Measurements from ENCODE around the gene PAK3.

Gene PAK3
- total RNA-seq: 4.0 to 9.6 (median 6.8) reads per million in 4 donors

DNA sequence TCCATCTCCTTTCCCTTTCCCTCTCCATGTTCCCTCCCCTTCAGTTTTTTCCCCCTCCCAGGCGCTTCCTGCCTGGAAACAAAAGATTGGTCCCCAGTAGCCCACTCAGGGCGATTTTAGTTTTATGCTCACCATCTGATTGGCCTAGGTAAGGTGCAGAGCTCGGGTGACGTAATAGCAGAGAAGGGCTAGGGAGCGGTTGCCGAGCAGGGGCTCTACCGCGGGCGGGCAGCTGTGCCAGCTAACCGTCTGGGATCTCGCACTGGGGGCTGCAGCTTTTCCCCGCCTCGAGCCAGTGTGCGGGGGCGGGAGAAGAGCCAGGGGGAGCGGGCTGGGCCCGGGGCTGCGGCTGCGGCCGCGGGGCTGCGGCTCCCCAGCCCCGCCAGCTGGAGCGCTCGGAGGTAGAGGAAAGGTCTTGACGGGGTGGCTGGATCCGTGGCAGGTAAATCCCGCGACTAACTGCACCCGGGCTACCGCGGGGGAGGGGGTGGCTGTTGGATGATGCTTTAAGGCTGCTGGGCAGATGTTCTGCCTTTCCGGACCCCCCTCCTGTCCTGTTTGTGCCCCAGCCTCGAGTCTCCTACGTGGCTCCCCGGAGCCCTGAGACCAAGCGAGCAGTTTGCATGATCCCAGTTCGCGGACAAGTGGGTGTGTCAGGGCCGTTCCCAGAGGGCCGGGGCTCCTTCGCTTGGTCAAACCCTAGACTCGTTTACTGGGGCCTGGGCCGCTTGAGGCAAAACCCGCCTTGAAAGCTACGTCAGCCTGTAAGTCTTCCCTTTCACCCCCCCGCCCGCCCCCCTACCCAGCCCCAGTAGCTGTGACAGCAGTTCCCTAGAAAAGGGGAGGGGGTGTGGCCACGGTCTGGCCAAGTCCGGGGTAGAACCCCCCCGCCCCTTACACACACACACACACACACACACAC, at the start of gene PAK3:
TSS of gene PAK3 (plus strand) at position 218 of the 922 bp plus-strand sequence. CDS start 26,913 bp downstream, outside the sequence.
- peak; percentile 10 to 32 (median 20) for DNase-seq

DNA sequence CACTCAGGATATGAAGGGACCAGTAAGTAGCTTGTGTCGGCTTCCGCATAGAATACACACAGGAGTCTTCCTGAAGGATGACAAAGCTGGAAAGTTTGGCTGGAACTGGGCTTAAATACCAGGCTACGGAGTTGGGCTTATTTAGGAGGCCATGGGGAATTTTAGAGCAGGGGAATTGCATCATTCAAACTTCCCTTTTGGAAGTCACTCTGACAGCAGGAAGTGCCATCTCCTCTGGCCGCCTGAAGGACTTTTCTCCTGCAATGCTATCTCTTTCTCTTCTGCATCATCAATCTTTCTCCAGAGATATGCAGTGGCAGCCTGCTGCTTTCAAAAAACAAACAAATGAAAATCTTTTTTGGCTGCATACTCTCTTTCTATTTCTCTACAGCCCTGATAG, 48.4 kb upstream of the PAK3 start:
- no peak for DNase-seq

DNA sequence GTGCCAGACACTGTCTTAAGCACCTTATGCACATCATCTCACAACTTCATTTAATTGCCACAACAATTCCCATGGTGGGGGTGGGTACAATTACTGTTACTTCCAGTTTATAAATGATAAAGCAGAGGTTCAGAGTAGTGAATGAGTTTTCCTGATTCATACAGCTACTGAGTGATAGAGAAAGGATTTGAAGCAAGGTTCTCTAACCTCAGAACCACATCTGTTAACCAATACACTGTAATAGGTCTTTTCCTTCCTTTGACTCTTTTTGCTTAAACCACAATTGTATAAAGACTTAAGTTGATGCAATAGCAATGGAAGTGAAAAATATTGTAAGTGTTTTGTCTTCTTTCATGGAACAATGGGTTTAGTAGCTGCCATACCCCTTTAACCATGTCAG, 43.5 kb upstream of the PAK3 start:
- peak in 1 of 5 donors; percentile 7 for DNase-seq

DNA sequence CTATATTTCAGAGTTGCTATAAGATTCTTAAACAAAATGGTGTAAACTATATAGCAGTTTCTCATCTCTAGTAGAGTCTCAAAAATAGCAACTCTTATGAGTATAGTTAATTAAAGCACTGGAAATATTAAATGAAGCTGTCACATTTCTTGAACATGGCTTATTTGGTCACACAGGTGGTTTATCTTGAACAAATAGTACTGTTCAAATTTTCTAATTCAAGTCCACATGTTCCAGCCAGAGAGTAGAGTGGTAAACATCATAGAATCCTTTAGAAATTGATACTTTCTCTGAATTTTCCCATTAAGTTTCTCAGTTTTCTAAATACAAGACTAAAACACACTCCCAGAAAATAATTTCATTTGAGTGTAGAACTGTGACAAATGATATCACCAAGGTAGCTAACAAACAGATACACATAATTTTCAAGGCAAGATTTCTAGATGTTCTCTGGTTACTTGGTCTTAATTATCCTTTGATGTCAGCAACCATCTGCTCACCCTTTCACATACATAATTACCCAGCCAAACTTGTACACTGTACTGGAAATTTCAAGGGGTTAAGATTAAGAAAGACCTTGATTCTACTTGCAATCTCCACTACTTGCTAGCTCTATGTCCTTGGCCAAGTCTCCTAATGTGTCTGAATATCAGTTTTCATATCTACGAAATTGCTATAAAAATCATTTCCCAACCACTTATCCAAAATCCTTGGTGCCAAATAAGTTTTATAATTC, 24.3 kb upstream of the PAK3 start:
- DNase-seq: no peak

DNA sequence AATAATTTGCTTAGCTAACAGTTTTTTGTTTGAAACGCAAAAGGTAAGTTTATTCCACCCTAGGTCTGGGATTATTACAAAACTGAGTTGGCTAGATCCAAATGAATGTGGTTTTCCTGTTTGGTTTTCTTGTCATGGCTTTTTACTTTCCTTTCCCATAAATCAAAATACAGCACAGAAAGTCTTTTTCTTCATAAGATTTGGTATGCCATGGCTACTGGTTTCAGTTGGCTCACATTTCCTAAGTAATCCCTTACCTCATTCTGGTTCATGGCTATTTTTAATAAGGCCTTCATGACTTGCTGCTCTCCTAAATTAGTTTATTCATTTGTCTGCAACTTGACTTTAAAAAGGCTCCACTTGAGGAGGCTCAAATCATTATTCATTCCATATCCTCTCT, 12.9 kb upstream of the PAK3 start:
- no peak for DNase-seq

DNA sequence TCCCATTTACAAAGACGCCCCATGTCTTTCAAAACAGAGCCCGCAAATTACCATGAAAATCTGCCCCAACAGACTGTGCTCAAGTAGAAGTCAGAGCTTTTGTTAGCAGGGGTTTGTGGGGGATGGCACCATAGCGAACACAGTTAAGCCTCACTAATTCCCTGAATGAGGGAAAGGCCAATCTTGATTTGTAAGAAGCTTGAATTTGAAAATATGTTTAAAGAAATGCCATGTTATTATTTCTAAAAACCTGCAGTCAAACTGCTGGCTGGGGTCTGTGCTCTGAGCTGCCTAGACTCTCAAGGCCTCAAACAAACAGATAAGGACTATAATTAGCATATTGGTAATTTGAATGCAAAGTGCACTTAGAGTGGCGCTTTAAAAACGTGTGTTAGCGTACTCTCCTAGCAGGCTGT, 9.4 kb upstream of the PAK3 start:
- DNase-seq: no peak

DNA sequence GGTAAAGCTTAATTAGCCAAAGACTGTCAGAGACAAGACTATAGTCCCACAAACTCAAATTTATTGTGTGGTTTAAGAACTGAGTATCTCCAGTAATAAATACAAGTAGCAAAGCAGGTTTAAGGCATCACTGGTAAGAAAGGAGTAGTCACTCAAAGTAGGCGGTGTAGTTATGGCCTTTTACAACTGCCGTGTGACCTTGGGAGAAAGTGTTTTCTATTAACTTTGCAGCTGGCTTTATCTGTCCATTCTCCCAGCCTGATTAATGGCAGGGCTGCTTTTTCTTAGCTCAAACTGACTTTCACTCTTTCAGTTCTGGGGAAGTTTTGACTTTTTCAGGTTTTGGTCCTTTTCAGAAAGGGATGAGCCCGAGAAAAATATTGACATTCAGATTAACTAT, 7.4 kb upstream of the PAK3 start:
- DNase-seq: no peak

DNA sequence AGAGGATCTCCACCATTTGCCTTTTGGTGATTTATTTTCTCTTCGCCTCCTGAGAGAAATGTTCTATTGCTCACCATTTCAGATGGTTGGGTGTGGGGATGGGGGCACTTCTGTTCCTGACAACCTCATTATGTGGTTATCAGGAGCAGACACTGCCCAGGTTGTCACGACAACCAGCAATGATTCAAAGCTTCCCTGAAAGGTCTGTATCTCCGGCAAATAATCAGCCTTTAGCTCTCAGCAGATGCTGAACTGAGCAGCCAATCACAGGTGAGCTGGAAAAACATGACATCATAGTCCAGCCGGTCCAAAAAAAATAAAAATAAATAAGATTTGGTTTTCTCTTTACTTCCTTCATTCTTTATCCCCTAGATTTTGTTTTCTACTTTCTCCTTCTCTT, 5.5 kb upstream of the PAK3 start:
- DNase-seq: no peak

DNA sequence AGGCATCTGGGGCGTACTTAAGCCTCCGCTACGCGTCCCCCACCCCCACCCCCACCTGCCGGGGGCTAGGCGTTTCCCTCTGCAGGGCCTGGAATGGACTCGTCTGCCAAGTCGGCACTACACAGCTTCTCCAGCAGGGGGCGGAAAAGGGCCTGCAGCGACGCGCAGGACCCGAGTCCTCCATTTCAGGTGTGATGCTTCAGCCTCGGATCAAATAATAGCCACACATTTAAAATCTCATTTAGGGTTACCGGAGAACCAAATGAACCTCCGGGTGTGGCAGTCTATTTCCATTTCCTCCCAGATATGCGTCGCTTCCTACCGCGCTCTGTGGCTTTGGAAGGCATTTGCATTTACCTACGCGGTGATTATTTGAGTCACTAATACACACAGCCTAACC, 2.9 kb downstream of the PAK3 start:
- peak; percentile 30 to 73 (median 50) for DNase-seq

DNA sequence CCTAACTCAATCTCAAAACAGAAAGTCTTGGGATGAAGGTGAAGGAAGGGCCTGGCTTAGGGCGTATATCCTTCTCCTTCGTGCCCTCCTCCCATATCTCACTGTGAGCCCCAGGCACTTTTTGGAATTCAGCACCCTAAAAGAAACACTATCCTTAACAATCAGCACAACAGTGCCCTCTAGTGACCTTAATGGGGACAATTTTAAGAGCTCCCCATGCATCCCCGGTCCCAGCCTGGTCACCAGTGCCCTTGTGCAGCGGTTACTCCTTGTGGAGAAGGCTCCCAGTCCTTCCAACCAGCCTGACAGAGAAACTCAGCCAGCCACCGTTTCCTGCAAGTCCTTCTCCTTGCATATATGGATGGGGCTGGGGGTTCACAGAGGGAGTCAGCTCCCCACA, 4.2 kb downstream of the PAK3 start:
- peak in 2 of 5 donors; percentile 7 to 45 for DNase-seq

DNA sequence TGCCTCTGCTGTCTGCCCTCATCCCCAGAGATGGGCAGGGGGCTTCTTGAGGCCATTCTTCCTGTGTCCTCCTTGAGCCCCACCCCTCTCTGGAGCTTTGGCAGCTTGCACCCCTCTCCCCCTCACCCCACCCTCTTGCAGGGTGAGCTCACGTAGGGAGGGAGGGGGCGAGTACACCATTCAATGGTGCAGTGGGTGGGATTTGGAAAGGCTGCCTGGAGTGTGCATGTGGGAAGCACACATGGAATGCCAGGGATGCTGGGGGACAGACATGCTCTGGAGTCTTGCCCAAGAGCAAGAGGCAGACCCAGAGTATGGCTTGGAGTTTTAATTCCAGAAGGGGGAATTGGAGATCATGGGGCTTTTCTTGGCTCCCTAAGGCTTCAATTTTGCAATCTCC, 5.6 kb downstream of the PAK3 start:
- DNase-seq: no peak

DNA sequence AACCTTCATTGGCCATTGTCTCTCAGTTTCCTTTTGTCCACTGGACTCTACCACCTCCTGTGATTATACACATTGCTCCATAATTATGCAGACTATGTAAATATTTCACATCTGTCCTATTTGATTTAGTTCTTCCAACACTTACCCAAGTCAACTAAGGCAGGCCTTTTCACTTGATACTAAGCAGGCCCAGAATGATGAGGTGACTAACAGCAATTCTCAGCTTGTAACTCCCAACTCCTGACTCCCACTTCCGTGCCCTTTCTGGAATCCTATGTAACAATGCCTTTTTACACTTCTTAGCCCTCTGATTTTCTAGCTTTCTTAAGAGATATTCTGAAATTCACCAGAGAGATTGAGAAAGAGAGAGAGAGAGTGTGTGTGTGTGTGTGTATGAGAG, 6.6 kb downstream of the PAK3 start:
- no peak for DNase-seq

DNA sequence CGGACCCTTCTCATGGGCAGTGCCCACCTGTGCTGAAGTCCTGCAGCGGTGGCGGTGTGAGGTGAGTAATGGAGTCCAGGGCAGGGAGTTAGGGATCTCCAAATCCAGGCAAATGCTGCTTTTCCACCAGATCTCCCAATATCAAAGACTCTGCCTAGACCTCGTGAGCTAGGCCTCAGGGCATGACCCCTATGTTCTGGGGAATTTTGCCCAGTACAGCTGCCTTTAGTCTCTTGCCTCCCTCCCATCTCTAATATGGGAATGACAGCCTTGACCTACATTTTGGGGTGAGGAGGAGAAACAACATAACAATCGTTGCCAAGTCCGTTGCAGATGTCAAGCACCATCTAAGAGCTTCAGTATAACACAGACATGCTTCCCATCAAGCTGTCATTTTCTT, 7.3 kb downstream of the PAK3 start:
- DNase-seq: no peak

DNA sequence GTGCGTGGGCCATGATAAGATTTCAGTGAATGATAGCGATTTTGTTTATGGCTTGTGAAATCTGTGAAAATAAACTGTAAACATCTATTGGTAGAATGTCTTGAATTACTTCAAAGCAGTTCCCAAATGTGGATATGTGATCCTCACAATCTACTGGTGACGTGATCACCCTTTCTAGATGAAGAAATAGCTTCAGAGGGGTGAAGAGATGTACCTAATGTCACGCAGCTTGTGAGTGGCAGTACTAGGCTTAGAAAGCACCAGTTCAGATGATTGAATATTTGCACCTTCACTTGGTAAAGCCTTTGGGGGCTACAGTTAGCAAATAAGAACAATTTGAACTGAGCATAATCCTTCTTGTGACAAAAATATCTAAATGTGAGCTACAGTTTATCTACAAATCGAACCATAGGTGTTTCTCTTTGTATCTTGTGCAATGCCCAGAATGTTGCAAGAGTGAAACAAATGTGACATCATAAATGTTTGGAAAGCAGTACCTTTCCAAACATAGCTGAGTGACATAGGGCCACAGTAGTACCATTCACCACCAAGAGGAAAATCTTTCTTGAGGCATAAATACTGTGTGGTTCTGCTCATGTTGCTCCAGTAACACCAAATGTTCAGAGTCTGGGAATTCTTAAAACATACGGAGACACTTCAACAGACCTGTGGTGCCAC, 14.2 kb downstream of the PAK3 start:
- no peak for DNase-seq

DNA sequence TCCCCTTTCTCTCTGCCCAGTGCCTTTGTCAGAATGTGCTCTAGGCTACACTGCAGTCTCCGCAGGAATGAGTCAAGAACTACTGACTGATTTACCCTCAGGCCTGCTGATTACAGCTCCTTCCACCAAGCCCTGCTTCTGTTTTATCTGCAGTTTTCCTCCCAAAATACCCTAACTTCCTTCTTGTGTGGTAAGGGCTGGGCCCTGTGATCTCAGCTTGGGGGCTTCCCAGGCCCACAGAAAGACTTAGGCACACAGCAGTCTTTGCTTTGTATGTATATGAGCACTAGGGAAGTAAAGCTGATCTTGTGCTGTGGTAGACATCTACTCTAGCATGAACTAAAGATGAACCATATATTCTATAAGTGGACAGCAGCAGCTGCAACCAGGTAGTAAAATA, 18.8 kb downstream of the PAK3 start:
- DNase-seq: no peak

DNA sequence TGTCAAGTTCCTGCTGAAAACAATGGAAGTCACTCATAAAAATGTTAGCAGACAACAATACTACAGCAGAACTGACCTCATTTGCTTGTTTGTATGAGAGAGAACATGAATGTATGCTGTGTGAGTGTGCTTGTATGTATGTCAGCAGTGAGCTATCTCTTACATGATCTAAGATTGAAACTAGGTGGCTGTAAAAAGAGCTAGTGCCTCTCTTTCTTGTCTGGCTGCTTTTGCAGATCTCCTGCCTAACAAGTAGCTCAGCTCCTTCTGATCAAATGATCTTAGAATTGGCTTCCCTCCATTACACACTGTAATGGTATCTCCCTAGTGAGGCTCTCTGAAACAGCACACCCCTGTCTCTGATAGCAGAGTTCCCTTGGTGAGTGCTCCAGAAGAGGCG, 20.7 kb downstream of the PAK3 start:
- DNase-seq: no peak

DNA sequence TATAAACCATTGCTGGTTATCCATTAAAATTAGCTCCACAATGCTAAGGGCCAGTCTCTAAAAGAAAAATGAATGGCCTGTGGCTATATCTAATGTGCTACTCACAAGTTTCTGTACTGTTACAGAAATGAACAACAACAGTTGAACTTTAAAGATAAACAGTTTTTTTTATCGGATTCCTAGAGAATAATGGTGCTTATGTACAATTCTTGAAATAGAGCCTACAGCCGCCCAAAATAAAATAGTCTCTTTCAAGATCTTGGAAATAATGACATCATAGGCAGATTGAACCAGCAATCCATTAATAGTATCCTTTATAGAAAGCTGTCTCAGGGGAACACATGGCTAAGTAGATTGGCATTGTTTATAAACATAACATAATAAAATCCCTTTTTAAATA, 23.4 kb downstream of the PAK3 start:
- DNase-seq: no peak

DNA sequence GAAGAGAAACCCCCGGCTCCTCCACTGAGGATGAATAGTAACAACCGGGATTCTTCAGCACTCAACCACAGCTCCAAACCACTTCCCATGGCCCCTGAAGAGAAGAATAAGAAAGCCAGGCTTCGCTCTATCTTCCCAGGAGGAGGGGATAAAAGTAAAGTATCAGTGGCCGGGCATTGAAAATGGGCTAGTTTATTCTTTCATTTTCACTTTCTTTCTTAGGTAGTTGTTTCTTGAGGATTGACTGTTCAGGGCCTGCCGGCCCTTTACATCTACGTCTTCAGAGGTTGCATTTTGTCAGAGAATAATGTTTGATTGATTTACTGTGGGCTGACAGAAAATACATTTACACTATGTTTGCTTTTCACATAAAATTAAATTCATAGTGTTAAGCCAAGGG, 27.1 kb downstream of the PAK3 start:
- DNase-seq: peak in 1 of 5 donors; percentile 52

DNA sequence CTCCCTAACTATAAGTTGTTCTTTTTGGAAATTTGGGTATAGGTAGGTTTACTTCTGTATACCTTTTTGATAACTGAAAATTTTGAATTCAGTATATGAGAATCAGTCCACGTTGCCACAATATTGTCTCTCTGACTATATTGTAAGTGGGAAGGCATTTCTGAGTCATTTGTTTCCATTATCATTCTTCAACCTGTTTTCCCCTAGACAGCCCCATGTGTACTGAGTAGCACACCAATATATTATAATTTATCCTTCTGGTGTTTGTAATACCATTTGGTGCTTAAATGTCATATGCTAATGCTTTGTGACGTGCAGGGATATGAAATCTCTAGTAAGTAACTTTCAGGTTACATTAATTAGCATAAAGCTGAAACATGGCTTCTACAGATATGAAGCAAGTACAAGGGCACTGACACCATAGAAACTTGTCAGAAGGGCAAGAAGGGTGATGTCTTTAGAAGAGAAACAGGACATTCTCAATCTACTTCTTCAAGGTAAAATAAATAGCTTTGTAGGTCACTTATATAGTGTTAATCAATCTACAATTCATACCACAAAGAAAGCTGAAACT, 27.7 kb downstream of the PAK3 start:
- peak in 1 of 5 donors; percentile 23 for DNase-seq

DNA sequence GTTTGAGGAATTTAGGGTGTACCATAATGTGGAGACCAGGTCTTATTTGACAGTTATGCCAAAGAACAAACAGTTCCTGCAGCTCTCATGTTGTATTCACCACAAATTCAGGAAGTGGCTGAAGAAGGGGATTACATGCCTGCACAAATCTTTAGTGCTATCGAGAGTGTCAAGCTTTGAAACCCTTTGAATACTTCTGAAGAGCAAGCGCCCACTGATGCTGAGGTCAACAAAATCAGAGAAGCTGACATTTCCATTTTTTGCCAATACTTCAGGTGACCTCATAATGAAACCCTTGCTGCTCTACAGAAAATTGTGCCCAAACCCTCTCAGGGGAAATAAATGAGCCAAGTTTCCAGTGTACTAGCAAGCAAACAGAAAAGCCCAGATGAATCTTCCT, 28.4 kb downstream of the PAK3 start:
- DNase-seq: peak in 1 of 5 donors; percentile 40

DNA sequence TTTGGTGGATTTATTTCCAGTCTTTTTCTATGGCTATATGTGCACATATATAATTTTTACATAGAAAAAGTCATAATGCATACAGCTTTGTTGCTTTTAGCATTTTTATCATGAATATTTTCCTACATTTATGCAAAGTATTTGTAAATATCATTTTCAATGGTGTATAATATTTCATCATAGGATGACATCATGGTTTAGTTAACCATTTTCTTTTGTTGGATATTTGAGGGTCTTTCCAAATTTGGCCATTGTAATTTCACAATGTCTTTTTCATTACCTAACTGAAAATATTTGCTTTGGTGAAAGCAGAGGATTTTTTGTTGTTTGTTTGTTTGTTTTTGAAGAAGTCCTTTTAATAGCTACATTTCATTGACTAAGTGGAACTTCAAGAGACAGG, 31.0 kb downstream of the PAK3 start:
- DNase-seq: no peak

DNA sequence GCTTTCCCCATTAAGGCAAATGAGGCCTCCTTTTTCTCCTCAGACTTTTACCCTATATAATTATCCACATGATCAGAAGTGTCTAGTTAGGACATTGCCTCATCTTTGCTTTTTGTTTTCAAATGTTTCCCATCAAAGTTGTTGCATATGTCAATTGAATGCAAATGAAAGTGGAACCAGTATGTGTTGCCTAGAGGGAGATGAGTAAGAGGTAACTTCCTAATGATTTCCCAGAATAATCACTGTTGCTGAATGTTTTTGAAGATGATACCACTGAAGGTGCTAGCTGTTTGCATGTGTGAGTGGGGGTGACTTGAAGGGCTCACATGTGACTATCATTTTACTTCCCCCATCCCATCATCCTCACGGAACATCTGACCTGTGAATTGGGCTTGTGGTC, 33.9 kb downstream of the PAK3 start:
- peak in 1 of 5 donors; percentile 58 for DNase-seq

DNA sequence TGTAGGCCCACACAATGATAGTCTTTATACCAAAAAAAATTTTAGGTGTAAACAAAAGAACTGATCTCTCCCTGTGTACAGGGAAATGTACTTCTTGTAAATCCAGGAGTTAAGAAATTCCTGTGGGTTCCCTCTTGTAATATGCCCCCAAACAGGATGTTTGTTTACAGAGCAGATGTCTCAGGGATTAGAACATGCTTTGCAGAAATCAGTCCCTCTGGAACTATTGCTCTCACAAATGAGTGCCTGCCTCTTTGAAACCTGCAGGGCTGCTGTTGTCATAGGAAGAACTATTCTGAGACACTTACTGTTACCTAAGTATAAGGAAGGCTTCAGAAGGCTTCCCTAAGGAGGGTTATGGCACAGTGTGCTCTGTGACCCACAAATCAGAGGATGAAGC, 35.6 kb downstream of the PAK3 start:
- no peak for DNase-seq

All from T-helper 1 cell (primary cell).